Muscle layer of colon (tissue), 2 donors: Measurements from ENCODE around the gene MSANTD1.

ENCODE experiments used
- H3K27ac ChIP-seq: one replicate; pipeline ENCODE4 v1.7.0; 2013; ENCODE audit warnings: low read depth, mild to moderate bottlenecking, low read length, moderate library complexity
- H3K27me3 ChIP-seq, 2 donors: one replicate each; pipeline ENCODE4 v1.7.0; 2013; ENCODE audit warnings: low read length in 2 of 2, mild to moderate bottlenecking in 2 of 2; ENCODE audit not compliant: insufficient read depth in 2 of 2, control insufficient read depth in 1 of 2
- H3K36me3 ChIP-seq: one replicate; pipeline ENCODE4 v1.7.0; 2013; ENCODE audit warnings: mild to moderate bottlenecking, low read length; ENCODE audit not compliant: insufficient read depth
- H3K4me1 ChIP-seq: one replicate; pipeline ENCODE4 v1.7.0; 2013; ENCODE audit warnings: mild to moderate bottlenecking, low read length; ENCODE audit not compliant: insufficient read depth
- H3K4me3 ChIP-seq, 2 donors: one replicate each; pipeline ENCODE4 v1.7.0; 2013; ENCODE audit warnings: low read length in 2 of 2, low read depth in 1 of 2, mild to moderate bottlenecking in 1 of 2, moderate library complexity in 1 of 2
- H3K9ac ChIP-seq: one replicate; pipeline ENCODE4 v1.7.0; 2013; ENCODE audit warnings: low read length
- H3K9me3 ChIP-seq: one replicate; pipeline ENCODE4 v1.7.0; 2013; ENCODE audit warnings: mild to moderate bottlenecking, low read length
- donor health status: abdominal sarcoma.
- donor health status: Adenocarcinoma of cecum.

The MSANTD1 gene

DNA sequence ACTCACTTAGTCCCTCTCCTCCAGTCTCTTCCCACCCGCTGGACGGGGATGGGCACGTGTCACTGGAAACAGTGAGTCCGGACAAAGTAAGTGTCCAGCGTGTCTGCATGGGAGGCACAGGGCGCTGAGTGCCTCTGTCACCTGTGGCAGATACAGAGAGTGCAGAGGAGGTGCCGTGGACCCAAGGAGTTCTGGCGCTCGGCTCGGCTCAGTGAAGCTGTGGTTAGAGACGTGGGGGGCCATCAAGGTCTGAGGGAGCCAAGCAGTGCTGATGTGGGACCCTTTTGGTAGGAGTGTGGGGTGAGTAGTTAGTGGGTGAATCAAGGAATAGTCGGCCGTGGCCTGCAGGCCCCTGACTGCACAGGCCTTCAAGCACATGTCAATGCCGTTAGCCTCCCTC lies 40.1 kb upstream of the MSANTD1 start:
- no peak overlapping the region for H3K9ac ChIP-seq
- H3K9me3 ChIP-seq, result no peaks in the 10 kb centered on the region
- no peak overlapping the region for H3K27ac ChIP-seq
- peaks cover 10% of the 10 kb centered on the region for H3K4me1 ChIP-seq
- H3K4me3 ChIP-seq, result no peak overlapping the region
- H3K36me3 ChIP-seq, result peaks cover 52% of the 10 kb centered on the region
- H3K27me3 ChIP-seq, result no peaks in the 10 kb centered on the region

- Histone ChIP-seq H3K9me3 (no peaks in the 10 kb centered on the region), H3K4me3 (no peak overlapping the region), H3K27ac (no peak overlapping the region), H3K9ac (no peak overlapping the region), H3K27me3 (no peaks in the 10 kb centered on the region), H3K4me1 (peaks cover under 1% of the 10 kb centered on the region), H3K36me3 (peaks cover 61% of the 10 kb centered on the region)
These were observed 39.2 kb upstream of the MSANTD1 start for GRCh38 chr4:3209551-3210325.

GRCh38 chr4:3210467-3210866 lies 38.5 kb upstream of the MSANTD1 start:
- Histone ChIP-seq H3K9me3 (no peaks in the 10 kb centered on the region), H3K36me3 (peaks cover 68% of the 10 kb centered on the region)

GRCh38 chr4:3211866-3212265 lies 37.1 kb upstream of the MSANTD1 start:
- H3K27ac ChIP-seq, result no peak overlapping the region
- peaks cover 73% of the 10 kb centered on the region for H3K36me3 ChIP-seq
- no peaks in the 10 kb centered on the region for H3K27me3 ChIP-seq
- H3K9me3 ChIP-seq, result no peaks in the 10 kb centered on the region
- no peaks in the 10 kb centered on the region for H3K4me1 ChIP-seq
- H3K9ac ChIP-seq, result no peak overlapping the region
- H3K4me3 ChIP-seq, result no peak overlapping the region

More at GRCh38 chr4:3210467-3210866, 38.5 kb upstream of the MSANTD1 start:
- H3K4me3 ChIP-seq, result no peak overlapping the region
- H3K9ac ChIP-seq, result no peak overlapping the region
- no peaks in the 10 kb centered on the region for H3K4me1 ChIP-seq
- H3K27ac ChIP-seq, result no peak overlapping the region
- no peaks in the 10 kb centered on the region for H3K27me3 ChIP-seq

DNA sequence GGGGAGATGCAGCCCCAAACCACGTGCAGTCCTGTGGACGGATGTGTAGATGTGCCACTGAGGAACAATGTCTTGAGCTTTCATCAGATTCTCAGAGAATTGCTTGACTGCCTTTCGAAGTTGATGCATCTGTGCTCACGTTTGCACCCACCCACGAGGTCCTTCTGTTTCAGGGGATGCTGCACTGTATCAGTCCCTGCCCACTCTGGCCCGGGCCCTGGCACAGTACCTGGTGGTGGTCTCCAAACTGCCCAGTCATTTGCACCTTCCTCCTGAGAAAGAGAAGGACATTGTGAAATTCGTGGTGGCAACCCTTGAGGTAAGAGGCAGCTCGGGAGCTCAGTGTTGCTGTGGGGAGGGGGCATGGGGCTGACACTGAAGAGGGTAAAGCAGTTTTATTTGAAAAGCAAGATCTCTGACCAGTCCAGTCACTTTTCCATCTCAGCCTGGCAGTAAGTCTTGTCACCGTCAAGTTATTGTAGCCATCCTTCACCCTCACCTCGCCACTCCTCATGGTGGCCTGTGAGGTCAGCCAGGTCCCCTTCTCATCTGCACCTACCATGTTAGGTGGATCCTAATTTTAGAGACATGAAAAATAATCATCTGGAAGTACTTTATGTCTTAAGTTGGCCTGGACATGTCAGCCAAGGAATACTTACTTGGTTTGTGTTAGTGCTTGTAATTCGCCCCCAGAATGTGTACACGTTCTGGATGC lies 36.4 kb upstream of the MSANTD1 start:
- Histone ChIP-seq H3K27ac (no peak overlapping the region), H3K36me3 (peaks cover 68% of the 10 kb centered on the region)

DNA sequence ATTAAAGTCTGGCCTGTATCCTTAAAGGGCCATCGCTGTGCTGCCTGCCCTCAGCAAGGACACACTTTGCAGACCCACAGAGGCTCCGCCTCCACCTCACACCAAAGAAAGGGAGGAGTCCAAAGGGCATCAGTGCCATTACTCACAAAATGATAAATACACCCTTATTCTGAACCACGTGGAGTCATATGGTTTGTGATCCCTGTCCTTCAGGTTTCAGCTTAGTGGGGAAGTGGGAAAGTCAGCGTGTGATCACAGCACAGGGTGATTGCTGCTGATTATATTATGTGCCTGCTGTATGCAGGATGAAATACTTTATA lies 35.9 kb upstream of the MSANTD1 start:
- Histone ChIP-seq H3K36me3 (peaks cover 71% of the 10 kb centered on the region), H3K4me3 (no peak overlapping the region), H3K9me3 (no peaks in the 10 kb centered on the region), H3K27me3 (no peaks in the 10 kb centered on the region), H3K4me1 (no peaks in the 10 kb centered on the region), H3K27ac (no peak overlapping the region), H3K9ac (no peak overlapping the region)

More for the DNA sequence above, 36.4 kb upstream of the MSANTD1 start:
- no peaks in the 10 kb centered on the region for H3K27me3 ChIP-seq
- H3K4me3 ChIP-seq, result no peak overlapping the region
- H3K9me3 ChIP-seq, result no peaks in the 10 kb centered on the region
- no peaks in the 10 kb centered on the region for H3K4me1 ChIP-seq
- no peak overlapping the region for H3K9ac ChIP-seq

DNA sequence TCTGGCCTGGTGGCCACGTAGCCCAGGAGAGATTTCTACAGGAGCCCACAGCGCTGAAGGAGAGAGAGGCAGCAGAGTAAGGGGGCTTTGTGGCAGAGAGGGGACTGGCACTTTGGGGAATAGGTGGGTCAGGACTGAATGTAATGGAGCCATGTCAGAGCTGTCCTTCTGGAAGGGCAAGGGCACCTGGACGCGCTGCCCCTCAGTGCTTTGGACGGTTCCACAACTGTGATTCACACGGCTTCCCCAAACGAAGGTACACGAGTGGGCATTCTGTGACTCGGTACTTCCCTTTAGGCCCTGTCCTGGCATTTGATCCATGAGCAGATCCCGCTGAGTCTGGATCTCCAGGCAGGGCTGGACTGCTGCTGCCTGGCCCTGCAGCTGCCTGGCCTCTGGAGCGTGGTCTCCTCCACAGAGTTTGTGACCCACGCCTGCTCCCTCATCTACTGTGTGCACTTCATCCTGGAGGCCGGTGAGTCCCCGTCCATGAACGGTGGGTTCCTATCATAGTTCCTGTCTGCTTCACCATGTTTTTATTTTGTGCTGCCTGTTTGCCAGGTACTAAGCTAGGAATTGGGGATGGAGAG lies 35.2 kb upstream of the MSANTD1 start:
- peaks cover 75% of the 10 kb centered on the region for H3K36me3 ChIP-seq
- no peaks in the 10 kb centered on the region for H3K9me3 ChIP-seq
- no peak overlapping the region for H3K4me3 ChIP-seq
- no peak overlapping the region for H3K27ac ChIP-seq
- H3K4me1 ChIP-seq, result no peaks in the 10 kb centered on the region
- no peaks in the 10 kb centered on the region for H3K27me3 ChIP-seq
- H3K9ac ChIP-seq, result no peak overlapping the region

- Histone ChIP-seq H3K27ac (no peak overlapping the region), H3K4me3 (no peak overlapping the region), H3K4me1 (no peaks in the 10 kb centered on the region), H3K27me3 (no peaks in the 10 kb centered on the region), H3K36me3 (peaks cover 74% of the 10 kb centered on the region), H3K9ac (no peak overlapping the region), H3K9me3 (no peaks in the 10 kb centered on the region)
These were observed 33.7 kb upstream of the MSANTD1 start for GRCh38 chr4:3215256-3215655.

DNA sequence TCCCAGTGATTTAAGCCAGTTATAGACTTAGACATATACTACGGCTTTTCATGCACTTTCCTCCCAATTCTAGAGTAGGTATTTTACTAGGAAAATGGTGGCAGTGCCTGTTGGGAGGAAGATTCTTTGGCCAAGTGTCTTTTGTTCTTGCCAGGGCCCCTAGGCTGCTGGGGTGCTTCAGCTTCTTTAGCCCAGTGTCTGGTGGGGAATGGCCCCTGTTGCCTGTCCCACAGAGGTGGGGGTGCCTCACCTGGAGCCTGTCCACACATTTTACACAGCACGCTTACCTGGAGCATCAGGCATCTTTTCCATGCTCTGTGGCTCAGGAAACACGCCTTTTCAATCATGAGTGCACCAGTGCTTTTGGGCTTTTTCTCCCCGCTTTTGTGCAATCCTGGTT lies 33.2 kb upstream of the MSANTD1 start:
- Histone ChIP-seq H3K9me3 (no peaks in the 10 kb centered on the region), H3K27ac (no peak overlapping the region), H3K9ac (no peak overlapping the region), H3K4me1 (no peaks in the 10 kb centered on the region), H3K36me3 (peaks cover 76% of the 10 kb centered on the region), H3K4me3 (no peak overlapping the region), H3K27me3 (no peaks in the 10 kb centered on the region)

DNA sequence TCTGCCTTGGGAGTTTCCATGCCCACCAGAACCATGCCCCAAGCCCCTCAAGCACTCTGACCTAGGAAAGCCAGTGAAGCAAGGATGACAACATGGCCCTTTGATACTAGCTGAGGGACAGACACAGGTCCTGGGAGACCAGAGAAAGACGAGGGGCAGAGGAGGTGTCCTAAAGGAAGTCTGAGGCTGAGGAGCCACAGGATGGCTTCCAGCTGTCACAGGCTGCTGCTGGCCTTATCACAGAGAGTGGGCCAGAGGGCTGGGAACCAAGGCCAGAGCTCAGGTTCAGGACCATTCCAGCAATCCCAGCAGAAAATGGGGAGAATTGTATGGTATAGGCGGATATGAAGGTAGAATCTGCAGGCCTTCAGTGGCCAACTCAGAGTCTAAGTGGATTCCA lies 31.7 kb upstream of the MSANTD1 start:
- no peak overlapping the region for H3K27ac ChIP-seq
- no peaks in the 10 kb centered on the region for H3K9me3 ChIP-seq
- H3K27me3 ChIP-seq, result no peaks in the 10 kb centered on the region
- no peak overlapping the region for H3K4me3 ChIP-seq
- no peak overlapping the region for H3K9ac ChIP-seq
- H3K36me3 ChIP-seq, result peaks cover 85% of the 10 kb centered on the region
- no peaks in the 10 kb centered on the region for H3K4me1 ChIP-seq

DNA sequence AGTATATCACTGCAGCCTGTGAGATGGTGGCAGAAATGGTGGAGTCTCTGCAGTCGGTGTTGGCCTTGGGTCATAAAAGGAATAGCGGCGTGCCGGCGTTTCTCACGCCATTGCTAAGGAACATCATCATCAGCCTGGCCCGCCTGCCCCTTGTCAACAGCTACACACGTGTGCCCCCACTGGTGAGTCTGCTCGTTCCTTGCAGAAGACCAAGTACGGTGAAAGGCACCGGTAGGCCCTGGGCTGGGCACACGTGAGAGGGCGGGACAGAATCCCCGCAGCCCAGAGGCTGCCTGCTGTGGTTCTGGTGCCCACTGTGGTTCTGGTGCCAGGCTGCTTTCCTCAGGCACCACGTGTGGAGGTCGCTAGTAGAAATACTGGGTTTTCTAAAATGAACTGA lies 31.2 kb upstream of the MSANTD1 start:
- H3K36me3 ChIP-seq, result peaks cover 85% of the 10 kb centered on the region

More for the DNA sequence above, 31.2 kb upstream of the MSANTD1 start:
- Histone ChIP-seq H3K27ac (no peak overlapping the region), H3K9me3 (no peaks in the 10 kb centered on the region), H3K4me3 (no peak overlapping the region), H3K27me3 (no peaks in the 10 kb centered on the region), H3K9ac (no peak overlapping the region), H3K4me1 (no peaks in the 10 kb centered on the region)
